Loucy (cell line): Measurements from ENCODE around the gene TMEM163.

Experiments
- EZH2phosphoT487 ChIP-seq: fragments of 200-600 bp; IDR thresholded peaks from 2 replicates; pipeline ENCODE4 v1.6.1; 2018; ENCODE audit warnings: antibody characterized with exemption, mild to moderate bottlenecking, moderate library complexity, borderline replicate concordance
- TF ChIP-seq, protein P1 (sequence below): fragments of 200-600 bp; sonication (generic); conservative IDR thresholded peaks from 2 replicates; pipeline ENCODE4 v1.5.1; 2014; ENCODE audit warnings: mild to moderate bottlenecking, antibody characterized with exemption, low read length

DNA sequence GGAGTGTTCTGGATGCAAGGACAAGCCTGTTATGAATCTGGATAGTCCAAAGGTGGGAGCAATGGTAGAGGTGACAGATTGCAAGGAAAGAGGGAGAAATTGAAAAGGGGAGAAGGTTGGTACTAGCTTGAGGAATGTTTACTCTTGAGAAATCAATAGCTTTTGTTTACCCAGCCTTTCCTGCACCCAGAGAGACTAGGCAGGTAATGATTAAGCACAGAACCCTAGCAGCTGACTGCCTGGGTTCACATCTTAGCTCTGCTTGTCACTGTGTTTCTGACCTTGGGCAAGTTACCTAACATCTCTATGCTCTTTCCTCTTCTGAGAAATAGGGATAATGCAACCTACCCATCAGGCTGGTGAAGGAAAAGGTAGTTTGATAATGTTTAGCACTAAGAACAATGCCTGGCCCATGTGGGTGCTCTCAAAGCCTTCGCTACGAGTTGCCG lies 286.3 kb downstream of the TMEM163 start:
- TF ChIP-seq, protein P1, sequence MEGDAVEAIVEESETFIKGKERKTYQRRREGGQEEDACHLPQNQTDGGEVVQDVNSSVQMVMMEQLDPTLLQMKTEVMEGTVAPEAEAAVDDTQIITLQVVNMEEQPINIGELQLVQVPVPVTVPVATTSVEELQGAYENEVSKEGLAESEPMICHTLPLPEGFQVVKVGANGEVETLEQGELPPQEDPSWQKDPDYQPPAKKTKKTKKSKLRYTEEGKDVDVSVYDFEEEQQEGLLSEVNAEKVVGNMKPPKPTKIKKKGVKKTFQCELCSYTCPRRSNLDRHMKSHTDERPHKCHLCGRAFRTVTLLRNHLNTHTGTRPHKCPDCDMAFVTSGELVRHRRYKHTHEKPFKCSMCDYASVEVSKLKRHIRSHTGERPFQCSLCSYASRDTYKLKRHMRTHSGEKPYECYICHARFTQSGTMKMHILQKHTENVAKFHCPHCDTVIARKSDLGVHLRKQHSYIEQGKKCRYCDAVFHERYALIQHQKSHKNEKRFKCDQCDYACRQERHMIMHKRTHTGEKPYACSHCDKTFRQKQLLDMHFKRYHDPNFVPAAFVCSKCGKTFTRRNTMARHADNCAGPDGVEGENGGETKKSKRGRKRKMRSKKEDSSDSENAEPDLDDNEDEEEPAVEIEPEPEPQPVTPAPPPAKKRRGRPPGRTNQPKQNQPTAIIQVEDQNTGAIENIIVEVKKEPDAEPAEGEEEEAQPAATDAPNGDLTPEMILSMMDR: no peak
- no peak for TF ChIP-seq EZH2phosphoT487
